ENCODE data around the gene UBTF.
A peak's percentile ranks its signal among the peaks of the same experiment; 100 is the strongest.

UBTF gene

GRCh38 chr17:44217738-44218343 is 1.6 kb downstream of the UBTF start:
- intact Hi-C loops (cut with DNase I): loop anchor here (2.0 kb wide), 2 partner anchors 91 to 109 kb away; partner anchors contain the start of gene RUNDC3A

GRCh38 chr17:44216694-44217093 is 2.8 kb downstream of the UBTF start:
- DNase-seq: no peak
- intact Hi-C loops (cut with DNase I): no loop called here

More at GRCh38 chr17:44217738-44218343, 1.6 kb downstream of the UBTF start:
- DNase-seq: peak in 1 of 42 donors; percentile 21

- DNase-seq: no peak
- intact Hi-C loops (cut with DNase I): no loop called here
Observed at GRCh38 chr17:44216173-44216572, 3.3 kb downstream of the UBTF start.

- intact Hi-C loops (cut with DNase I): loop anchor here (5.0 kb wide), 1 partner anchor 132 kb away; the partner anchor contains the start of gene GRN
Observed at GRCh38 chr17:44214896-44215295, 4.6 kb downstream of the UBTF start.

GRCh38 chr17:44214230-44214494 is 5.3 kb downstream of the UBTF start:
- intact Hi-C loops (cut with DNase I): loop anchor here (5.0 kb wide), 1 partner anchor 133 kb away; the partner anchor contains the start of gene GRN
- DNase-seq: no peak

More at GRCh38 chr17:44214896-44215295, 4.6 kb downstream of the UBTF start:
- DNase-seq: no peak

- intact Hi-C loops (cut with DNase I): loop anchor here (5.0 kb wide), 1 partner anchor 134 kb away; the partner anchor contains the start of gene GRN
- no peak for DNase-seq
Observed at GRCh38 chr17:44213403-44214229, 5.9 kb downstream of the UBTF start.

GRCh38 chr17:44212507-44213402 is 6.7 kb downstream of the UBTF start:
- DNase-seq: no peak
- intact Hi-C loops (cut with DNase I): loop anchor here (5.0 kb wide), 1 partner anchor 135 kb away; the partner anchor contains the start of gene GRN

GRCh38 chr17:44211281-44212265 is 7.9 kb downstream of the UBTF start:
- intact Hi-C loops (cut with DNase I): loop anchor here (5.0 kb wide), 1 partner anchor 136 kb away; the partner anchor contains the start of gene GRN
- DNase-seq: no peak

GRCh38 chr17:44210342-44211192 is 8.9 kb downstream of the UBTF start:
- intact Hi-C loops (cut with DNase I): loop anchor here (5.0 kb wide), 1 partner anchor 137 kb away; the partner anchor contains the start of gene GRN

GRCh38 chr17:44209786-44210341 is 9.6 kb downstream of the UBTF start:
- no peak for DNase-seq

More at GRCh38 chr17:44210342-44211192, 8.9 kb downstream of the UBTF start:
- peak; percentile 72 to 96 (median 91) for DNase-seq

GRCh38 chr17:44207743-44208142 is 11.7 kb downstream of the UBTF start:
- DNase-seq: no peak
- intact Hi-C loops (cut with DNase I): no loop called here

More at GRCh38 chr17:44209786-44210341, 9.6 kb downstream of the UBTF start:
- intact Hi-C loops (cut with DNase I): loop anchor here (5.0 kb wide), 1 partner anchor 137 kb away; the partner anchor contains the start of gene GRN

GRCh38 chr17:44207319-44207718 is 12.2 kb downstream of the UBTF start:
- intact Hi-C loops (cut with DNase I): no loop called here

GRCh38 chr17:44206825-44207155 is 12.7 kb downstream of the UBTF start:
- intact Hi-C loops (cut with DNase I): no loop called here

More at GRCh38 chr17:44207319-44207718, 12.2 kb downstream of the UBTF start:
- no peak for DNase-seq

GRCh38 chr17:44205962-44206824 is 13.3 kb downstream of the UBTF start:
- intact Hi-C loops (cut with DNase I): no loop called here
- no peak for DNase-seq

More at GRCh38 chr17:44206825-44207155, 12.7 kb downstream of the UBTF start:
- DNase-seq: no peak

- intact Hi-C loops (cut with DNase I): no loop called here
- DNase-seq: no peak
Observed at GRCh38 chr17:44204441-44204882, 15.0 kb downstream of the UBTF start.

Measured in head of caudate nucleus (tissue), 42 donors.